Smooth muscle cell of the umbilical artery (primary cell): ENCODE measurements around the gene MDH1B. TPM values are rescaled to one million over a fixed set of nuclear protein-coding genes. Genes with fewer than 3 reads are reported as not detected.

Experiments used
- total RNA-seq: library from RNA; depleted of rRNA; stranded (reverse); fragments of >200 nt; gene quantifications from 2 replicates; pipeline ENCODE4 v1.2.3, GENCODE V29; 2014

MDH1B gene
- 0.59 and 0.78 TPM in 2 replicates for total RNA-seq

DNA sequence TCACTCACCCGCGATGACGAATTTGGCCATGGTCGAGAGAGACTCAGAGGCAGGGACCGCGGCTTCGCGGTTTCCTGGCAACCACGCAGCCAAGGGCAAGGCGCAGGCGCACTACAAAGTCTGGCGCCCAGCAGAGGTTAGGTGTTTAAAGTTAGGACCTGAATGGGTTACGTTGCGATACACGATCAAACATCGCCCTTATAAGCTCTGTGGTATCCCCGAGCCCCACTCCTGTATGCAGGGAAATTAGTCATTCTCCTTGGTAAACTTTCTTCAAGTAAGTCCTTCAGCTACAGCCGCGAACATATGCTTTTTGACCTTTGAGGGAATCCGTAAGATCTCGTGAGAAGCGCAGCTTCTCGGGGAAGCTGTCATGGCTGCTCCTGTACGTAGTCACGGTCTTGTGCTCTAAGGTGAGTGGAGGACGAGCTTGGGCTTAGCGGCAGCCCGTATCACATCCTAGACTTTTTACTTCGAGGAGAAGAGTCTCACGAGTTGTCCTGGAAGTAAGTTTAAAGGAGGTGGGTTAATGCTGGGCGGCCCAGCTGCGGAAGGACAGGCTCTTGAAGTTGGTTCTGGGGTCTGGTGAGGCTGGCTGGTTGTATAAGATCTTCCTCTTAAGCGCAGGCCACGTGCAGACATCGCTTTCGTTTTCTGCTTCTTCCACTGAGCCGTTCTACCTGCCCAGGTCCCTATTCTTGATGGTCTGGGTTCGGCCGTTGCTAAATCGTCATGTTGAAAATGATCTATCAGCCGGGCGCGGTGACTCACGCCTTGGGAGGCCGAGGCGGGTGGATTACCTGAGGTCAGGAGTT, at the start of gene MDH1B, which contains the start of gene FASTKD2:
Gene MDH1B, minus strand, starts transcription at position 87 of the 815 bp plus-strand sequence. Its CDS starts 57 bp downstream, at position 30.
Gene FASTKD2, plus strand, starts transcription at position 365 of the 815 bp plus-strand sequence. CDS start 1,088 bp downstream, outside the sequence.

DNA sequence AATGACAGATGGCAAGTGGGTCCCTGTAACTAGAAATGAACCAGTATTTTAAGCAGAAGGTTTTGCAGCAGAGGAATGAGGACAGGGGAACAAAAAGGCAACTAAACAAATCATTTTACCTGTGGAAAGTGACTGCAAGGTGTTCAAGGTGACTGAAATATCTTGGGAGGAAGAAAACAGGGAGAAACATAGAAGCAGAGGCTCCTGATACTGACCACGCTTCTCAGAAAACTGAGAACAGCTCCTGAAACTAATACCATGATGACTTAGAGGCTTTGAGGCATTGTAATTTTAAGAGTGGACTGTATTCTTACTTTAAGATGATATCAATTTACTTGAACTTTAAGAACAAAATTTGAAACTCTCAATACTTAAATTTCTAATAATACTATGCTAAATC, 46.8 kb downstream of the MDH1B start, which contains the start of gene DYTN:
Gene DYTN, minus strand, starts transcription at position 101 of the 400 bp plus-strand sequence. CDS start 117 bp downstream, outside the sequence.

Other genes with a start within 250 kb of the MDH1B start
- gene FAM237A, start 122.8 kb downstream of the MDH1B start, total RNA-seq, result not detected in 2 replicates
- gene DYTN, start 46.9 kb downstream of the MDH1B start, total RNA-seq, result not detected in 2 replicates
- 48.1 and 66.1 TPM in 2 replicates for gene FASTKD2, start 278 bp upstream of the MDH1B start, total RNA-seq
- gene CPO, start 174.2 kb upstream of the MDH1B start, total RNA-seq, result 0.30 TPM in 1 of 2 replicates, not detected in the other